Nephron (organoid): ENCODE results near the gene GABRR2.

ENCODE experiments used
- H3K27ac Mint-ChIP-seq, 3 experiments: 2 replicates each; pipeline ENCODE4 v1.8.0; 2020; ENCODE audit warnings: mixed read lengths in 3 of 3, mild to moderate bottlenecking in 2 of 3, moderate library complexity in 1 of 3
- H3K27me3 Mint-ChIP-seq: 2 replicates; pipeline ENCODE4 v1.8.0; 2021; ENCODE audit warnings: low read depth, mild to moderate bottlenecking, moderate library complexity, mixed read lengths
- H3K36me3 Mint-ChIP-seq: 2 replicates; pipeline ENCODE4 v1.8.0; 2020; ENCODE audit warnings: low read depth, mixed read lengths
- H3K4me1 Mint-ChIP-seq: 2 replicates; pipeline ENCODE4 v1.8.0; 2020; ENCODE audit warnings: mixed read lengths
- H3K4me3 Mint-ChIP-seq, 3 experiments: 2 replicates each; pipeline ENCODE4 v1.8.0; 2020; ENCODE audit warnings: mild to moderate bottlenecking in 3 of 3, mixed read lengths in 3 of 3, moderate library complexity in 2 of 3
- H3K9me3 Mint-ChIP-seq: 2 replicates; pipeline ENCODE4 v1.8.0; 2020; ENCODE audit warnings: mixed read lengths
- CTCF ChIP-seq, 3 experiments: fragments of 200-600 bp; sonication (generic); IDR thresholded peaks; one replicate each; pipeline ENCODE4 v1.5.0; 2021; ENCODE audit warnings: antibody characterized with exemption in 3 of 3; ENCODE audit not compliant: unreplicated experiment in 3 of 3

Gene GABRR2

GRCh38 chr6:89286516-89286915, 28.6 kb downstream of the GABRR2 start:
- Mint-ChIP-seq H3K36me3 (no peaks in the 10 kb centered on the region), H3K27me3 (peaks cover 3% of the 10 kb centered on the region), H3K4me3 (no peak overlapping the region), H3K4me1 (peaks cover 30% of the 10 kb centered on the region), H3K9me3 (no peaks in the 10 kb centered on the region), H3K27ac (no peak overlapping the region)
- no peak for TF ChIP-seq CTCF (IDR thresholded peaks at IDR 0.05; ENCODE audit: unreplicated experiment in 3 of 3)

- H3K4me1 Mint-ChIP-seq: peaks cover 20% of the 10 kb centered on the region
- TF ChIP-seq CTCF (IDR thresholded peaks at IDR 0.05; ENCODE audit: unreplicated experiment in 3 of 3): no peak
- H3K9me3 Mint-ChIP-seq: no peaks in the 10 kb centered on the region
- H3K27ac Mint-ChIP-seq: no peak overlapping the region
- H3K27me3 Mint-ChIP-seq: peaks cover 3% of the 10 kb centered on the region
- H3K36me3 Mint-ChIP-seq: no peaks in the 10 kb centered on the region
- no peak overlapping the region for H3K4me3 Mint-ChIP-seq
Measured at GRCh38 chr6:89284963-89285735, 29.9 kb downstream of the GABRR2 start.

- TF ChIP-seq CTCF (IDR thresholded peaks at IDR 0.05; ENCODE audit: unreplicated experiment in 3 of 3): no peak
- Mint-ChIP-seq H3K4me3 (no peak overlapping the region), H3K9me3 (no peaks in the 10 kb centered on the region), H3K36me3 (no peaks in the 10 kb centered on the region), H3K27ac (no peak overlapping the region), H3K27me3 (peaks cover 3% of the 10 kb centered on the region), H3K4me1 (peaks cover 10% of the 10 kb centered on the region)
Measured at GRCh38 chr6:89284081-89284480, 31.0 kb downstream of the GABRR2 start.

- no peak overlapping the region for H3K27ac Mint-ChIP-seq
- no peaks in the 10 kb centered on the region for H3K36me3 Mint-ChIP-seq
- H3K4me3 Mint-ChIP-seq: no peak overlapping the region
- no peaks in the 10 kb centered on the region for H3K9me3 Mint-ChIP-seq
- TF ChIP-seq CTCF (IDR thresholded peaks at IDR 0.05; ENCODE audit: unreplicated experiment in 3 of 3): no peak
- H3K27me3 Mint-ChIP-seq: peaks cover 3% of the 10 kb centered on the region
- H3K4me1 Mint-ChIP-seq: peaks cover 1% of the 10 kb centered on the region
Measured at GRCh38 chr6:89282749-89283148, 32.4 kb downstream of the GABRR2 start.

- no peaks in the 10 kb centered on the region for H3K36me3 Mint-ChIP-seq
- peak in 2 of 3 experiments; percentile 7 to 22 for TF ChIP-seq CTCF (IDR thresholded peaks at IDR 0.05; ENCODE audit: unreplicated experiment in 3 of 3)
- no peak overlapping the region for H3K4me3 Mint-ChIP-seq
- peaks cover 3% of the 10 kb centered on the region for H3K27me3 Mint-ChIP-seq
- no peaks in the 10 kb centered on the region for H3K9me3 Mint-ChIP-seq
- no peak overlapping the region for H3K27ac Mint-ChIP-seq
- no peaks in the 10 kb centered on the region for H3K4me1 Mint-ChIP-seq
Measured at GRCh38 chr6:89281779-89282246, 33.3 kb downstream of the GABRR2 start.

GRCh38 chr6:89278956-89279355, 36.1 kb downstream of the GABRR2 start:
- Mint-ChIP-seq H3K27me3 (no peaks in the 10 kb centered on the region), H3K4me1 (no peaks in the 10 kb centered on the region), H3K36me3 (no peaks in the 10 kb centered on the region), H3K4me3 (no peak overlapping the region), H3K9me3 (no peaks in the 10 kb centered on the region), H3K27ac (no peak overlapping the region)
- TF ChIP-seq CTCF (IDR thresholded peaks at IDR 0.05; ENCODE audit: unreplicated experiment in 3 of 3): no peak
